Liver (tissue), 9 donors: ENCODE results near the gene PPIL3. TPM values are rescaled to one million over a fixed set of nuclear protein-coding genes. Genes with fewer than 3 reads are reported as not detected.

Experiments
- DNase-seq: peaks from one replicate; pipeline ENCODE4 v3.0.0-alpha.2; 2017; ENCODE audit warnings: low spot score
- H3K27ac ChIP-seq, 2 donors: one replicate each; pipeline ENCODE4 v1.7.0; 2013; ENCODE audit warnings: inconsistent platforms in 2 of 2, low read length in 2 of 2, control low read depth in 1 of 2, low read depth in 1 of 2, mild to moderate bottlenecking in 1 of 2
- H3K27me3 ChIP-seq, 4 donors: one replicate each; pipeline versions ENCODE4 v1.6.1 to v1.7.0; 2013; ENCODE audit warnings: low read length in 3 of 4, inconsistent platforms in 1 of 4, mild to moderate bottlenecking in 1 of 4, moderate library complexity in 1 of 4; ENCODE audit not compliant: control insufficient read depth in 4 of 4, insufficient read depth in 4 of 4
- H3K36me3 ChIP-seq, 4 donors: one replicate each; pipeline versions ENCODE4 v1.6.1 to v1.7.0; 2013; ENCODE audit warnings: low read length in 3 of 4, mild to moderate bottlenecking in 3 of 4, low read depth in 1 of 4, moderate library complexity in 1 of 4; ENCODE audit not compliant: control insufficient read depth in 4 of 4, insufficient read depth in 3 of 4
- H3K4me1 ChIP-seq, 4 donors: one replicate each; pipeline versions ENCODE4 v1.6.1 to v1.7.0; 2013; ENCODE audit warnings: low read length in 3 of 4, mild to moderate bottlenecking in 3 of 4, moderate library complexity in 1 of 4; ENCODE audit not compliant: control insufficient read depth in 4 of 4, insufficient read depth in 4 of 4
- H3K4me3 ChIP-seq, 3 donors: one replicate each; pipeline versions ENCODE4 v1.6.1 to v1.7.0; 2013; ENCODE audit warnings: low read length in 3 of 3, control low read depth in 1 of 3, low read depth in 1 of 3, mild to moderate bottlenecking in 1 of 3
- H3K9ac ChIP-seq, 2 donors: one replicate each; pipeline ENCODE4 v1.7.0; 2013; ENCODE audit warnings: low read length in 2 of 2, mild to moderate bottlenecking in 2 of 2, moderate library complexity in 2 of 2, control low read depth in 1 of 2, low read depth in 1 of 2
- H3K9me3 ChIP-seq, 4 donors: one replicate each; pipeline versions ENCODE4 v1.6.1 to v1.7.0; 2013; ENCODE audit warnings: low read length in 3 of 4; ENCODE audit not compliant: control insufficient read depth in 4 of 4
- ATF3 ChIP-seq: IDR thresholded peaks from 2 replicates; pipeline ENCODE4 v1.6.1; 2016; ENCODE audit warnings: antibody characterized with exemption
- FOXA1 ChIP-seq: IDR thresholded peaks from 2 replicates; pipeline ENCODE4 v1.6.1; 2016; ENCODE audit warnings: antibody characterized with exemption
- FOXA2 ChIP-seq: IDR thresholded peaks from 2 replicates; pipeline ENCODE4 v1.6.1; 2016; ENCODE audit warnings: antibody characterized with exemption
- GABPA ChIP-seq, 2 donors: IDR thresholded peaks in 1 of 2; conservative IDR thresholded peaks in 1 of 2; 2 replicates each; pipeline ENCODE4 v1.6.1; 2016; ENCODE audit warnings: antibody characterized with exemption in 2 of 2, mild to moderate bottlenecking in 1 of 2, moderate library complexity in 1 of 2
- HNF4A ChIP-seq, 2 donors: conservative IDR thresholded peaks; 2 replicates each; pipeline ENCODE4 v1.6.1; 2016; ENCODE audit warnings: antibody characterized with exemption in 2 of 2, mild to moderate bottlenecking in 2 of 2
- HNF4G ChIP-seq: IDR thresholded peaks from 2 replicates; pipeline ENCODE4 v1.6.1; 2016; ENCODE audit warnings: antibody characterized with exemption
- JUND ChIP-seq, 2 donors: IDR thresholded peaks; 2 replicates each; pipeline ENCODE4 v1.6.1; 2016; ENCODE audit warnings: antibody characterized with exemption in 2 of 2
- RAD21 ChIP-seq, 2 donors: IDR thresholded peaks; 2 replicates each; pipeline ENCODE4 v1.6.1; 2016; ENCODE audit warnings: antibody characterized with exemption in 2 of 2, mild to moderate bottlenecking in 2 of 2
- TAF1 ChIP-seq: conservative IDR thresholded peaks from 2 replicates; pipeline ENCODE4 v1.6.1; 2016; ENCODE audit warnings: antibody characterized with exemption, mild to moderate bottlenecking
- YY1 ChIP-seq: IDR thresholded peaks from 2 replicates; pipeline ENCODE4 v1.6.1; 2016; ENCODE audit warnings: antibody characterized with exemption, mild to moderate bottlenecking
- WGBS: extraction: QIAGEN DNeasy Blood & Tissue Kit; methylation state at CpG from one replicate; pipeline ENCODE4 v1.1.7; 2013; 5-methylcytosine and 5-hydroxymethylcytosine counted together
- polyA plus RNA-seq, 2 donors: library from polyadenylated mRNA; stranded (reverse) in 1 of 2; unstranded in 1 of 2; fragments of 200-250 nt in 1 of 2; fragments of >200 nt in 1 of 2; fragmentation: Nextera tagmentation in 1 of 2; extraction: Ambion mirVana in 1 of 2; gene quantifications; one replicate each; pipeline versions ENCODE4 v1.2.1 to v1.2.3, GENCODE V29; 2013 to 2015
- total RNA-seq, 2 donors: library from RNA; depleted of rRNA; stranded (reverse); fragments of >200 nt; gene quantifications; one replicate each; pipeline ENCODE4 v1.2.3, GENCODE V29; 2014
- TF ChIP-seq, protein P1 (sequence below): fragments of 150-350 bp; IDR thresholded peaks from 2 replicates; pipeline ENCODE4 v1.5.1; 2017; ENCODE audit warnings: improper control_type of control experiment, low read depth, low read length; ENCODE audit not compliant: missing input control
- TF ChIP-seq, protein P2 (sequence below): IDR thresholded peaks from 2 replicates; pipeline ENCODE4 v1.6.1; 2016; ENCODE audit warnings: antibody characterized with exemption, mild to moderate bottlenecking
- TF ChIP-seq, protein P3 (sequence below): IDR thresholded peaks from 2 replicates; pipeline ENCODE4 v1.6.1; 2016; ENCODE audit warnings: antibody characterized with exemption
- donor health status: healthy.
- donor health status: healthy.
- donor health status: healthy.
- donor health status: healthy.
- donor health status: healthy.

Gene PPIL3
- total and polyA plus RNA-seq, 4 donors, result 8.6 to 35.4 (median 19.9) TPM

DNA sequence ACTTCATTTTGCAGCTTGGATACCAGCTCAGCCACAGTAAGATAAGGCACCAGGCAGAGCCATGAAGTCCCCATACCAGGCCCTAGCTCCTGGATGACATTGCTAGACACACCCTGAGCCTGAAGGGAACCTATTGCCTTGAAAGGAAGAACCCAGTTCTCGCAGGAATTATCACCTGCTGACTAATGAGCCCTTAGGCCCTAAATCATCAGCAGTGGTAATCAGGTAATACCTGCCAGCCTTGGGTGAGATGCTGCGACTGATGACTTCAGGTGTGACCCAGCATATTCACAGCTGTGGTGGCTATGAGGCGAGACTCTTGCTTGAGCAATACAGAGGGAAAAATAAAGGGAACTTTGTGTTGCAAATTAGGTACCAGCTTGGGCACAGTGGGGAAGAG is 49.4 kb downstream of the PPIL3 start:
- H3K36me3 ChIP-seq, result no peaks in the 10 kb centered on the region
- no peaks in the 10 kb centered on the region for H3K27me3 ChIP-seq
- no peak overlapping the region for H3K4me3 ChIP-seq
- H3K9ac ChIP-seq, result no peak overlapping the region
- H3K9me3 ChIP-seq, result peaks cover 0 to 3% (median 0%) of the 10 kb centered on the region in 4 donors
- DNase-seq, result no peak
- TF ChIP-seq FOXA2 (no peak), GABPA (IDR thresholded peaks at IDR 0.05 in 1 of 2, conservative IDR thresholded peaks at IDR 0.05 in 1 of 2) (no peak)
- peaks cover 0 to 2% (median 2%) of the 10 kb centered on the region in 4 donors for H3K4me1 ChIP-seq
- WGBS, result 94% methylated on average over 3 of the region's 3 CpGs
- H3K27ac ChIP-seq, result no peak overlapping the region

DNA sequence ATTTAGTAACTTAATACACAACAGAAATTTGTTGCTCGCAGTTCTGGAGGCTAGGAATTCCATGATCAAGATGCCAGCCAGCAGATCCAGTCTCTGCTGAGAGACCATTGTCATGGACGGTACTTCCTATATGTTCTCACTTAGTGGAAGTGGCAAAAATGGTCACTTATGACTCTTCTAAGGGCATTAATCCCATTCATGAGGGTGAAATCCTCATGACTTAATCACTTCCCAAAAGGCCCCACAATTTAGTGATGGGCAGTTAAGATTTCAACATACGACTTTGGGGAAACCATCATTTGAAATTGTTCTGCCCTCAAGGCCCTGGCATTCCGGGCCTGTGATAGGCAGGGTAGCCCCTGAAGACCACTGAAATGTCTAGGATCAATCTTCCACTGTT is 54.2 kb downstream of the PPIL3 start:
- peaks cover 0 to 2% (median 2%) of the 10 kb centered on the region in 4 donors for H3K4me1 ChIP-seq
- TF ChIP-seq JUND (IDR thresholded peaks at IDR 0.05) (no peak), TAF1 (no peak), FOXA1 (no peak), YY1 (no peak), ATF3 (no peak), RAD21 (IDR thresholded peaks at IDR 0.05) (no peak), HNF4G (no peak), FOXA2 (no peak), HNF4A (conservative IDR thresholded peaks at IDR 0.05) (no peak)
- TF ChIP-seq, protein P1, sequence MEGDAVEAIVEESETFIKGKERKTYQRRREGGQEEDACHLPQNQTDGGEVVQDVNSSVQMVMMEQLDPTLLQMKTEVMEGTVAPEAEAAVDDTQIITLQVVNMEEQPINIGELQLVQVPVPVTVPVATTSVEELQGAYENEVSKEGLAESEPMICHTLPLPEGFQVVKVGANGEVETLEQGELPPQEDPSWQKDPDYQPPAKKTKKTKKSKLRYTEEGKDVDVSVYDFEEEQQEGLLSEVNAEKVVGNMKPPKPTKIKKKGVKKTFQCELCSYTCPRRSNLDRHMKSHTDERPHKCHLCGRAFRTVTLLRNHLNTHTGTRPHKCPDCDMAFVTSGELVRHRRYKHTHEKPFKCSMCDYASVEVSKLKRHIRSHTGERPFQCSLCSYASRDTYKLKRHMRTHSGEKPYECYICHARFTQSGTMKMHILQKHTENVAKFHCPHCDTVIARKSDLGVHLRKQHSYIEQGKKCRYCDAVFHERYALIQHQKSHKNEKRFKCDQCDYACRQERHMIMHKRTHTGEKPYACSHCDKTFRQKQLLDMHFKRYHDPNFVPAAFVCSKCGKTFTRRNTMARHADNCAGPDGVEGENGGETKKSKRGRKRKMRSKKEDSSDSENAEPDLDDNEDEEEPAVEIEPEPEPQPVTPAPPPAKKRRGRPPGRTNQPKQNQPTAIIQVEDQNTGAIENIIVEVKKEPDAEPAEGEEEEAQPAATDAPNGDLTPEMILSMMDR, result no peak
- TF ChIP-seq, protein P2, sequence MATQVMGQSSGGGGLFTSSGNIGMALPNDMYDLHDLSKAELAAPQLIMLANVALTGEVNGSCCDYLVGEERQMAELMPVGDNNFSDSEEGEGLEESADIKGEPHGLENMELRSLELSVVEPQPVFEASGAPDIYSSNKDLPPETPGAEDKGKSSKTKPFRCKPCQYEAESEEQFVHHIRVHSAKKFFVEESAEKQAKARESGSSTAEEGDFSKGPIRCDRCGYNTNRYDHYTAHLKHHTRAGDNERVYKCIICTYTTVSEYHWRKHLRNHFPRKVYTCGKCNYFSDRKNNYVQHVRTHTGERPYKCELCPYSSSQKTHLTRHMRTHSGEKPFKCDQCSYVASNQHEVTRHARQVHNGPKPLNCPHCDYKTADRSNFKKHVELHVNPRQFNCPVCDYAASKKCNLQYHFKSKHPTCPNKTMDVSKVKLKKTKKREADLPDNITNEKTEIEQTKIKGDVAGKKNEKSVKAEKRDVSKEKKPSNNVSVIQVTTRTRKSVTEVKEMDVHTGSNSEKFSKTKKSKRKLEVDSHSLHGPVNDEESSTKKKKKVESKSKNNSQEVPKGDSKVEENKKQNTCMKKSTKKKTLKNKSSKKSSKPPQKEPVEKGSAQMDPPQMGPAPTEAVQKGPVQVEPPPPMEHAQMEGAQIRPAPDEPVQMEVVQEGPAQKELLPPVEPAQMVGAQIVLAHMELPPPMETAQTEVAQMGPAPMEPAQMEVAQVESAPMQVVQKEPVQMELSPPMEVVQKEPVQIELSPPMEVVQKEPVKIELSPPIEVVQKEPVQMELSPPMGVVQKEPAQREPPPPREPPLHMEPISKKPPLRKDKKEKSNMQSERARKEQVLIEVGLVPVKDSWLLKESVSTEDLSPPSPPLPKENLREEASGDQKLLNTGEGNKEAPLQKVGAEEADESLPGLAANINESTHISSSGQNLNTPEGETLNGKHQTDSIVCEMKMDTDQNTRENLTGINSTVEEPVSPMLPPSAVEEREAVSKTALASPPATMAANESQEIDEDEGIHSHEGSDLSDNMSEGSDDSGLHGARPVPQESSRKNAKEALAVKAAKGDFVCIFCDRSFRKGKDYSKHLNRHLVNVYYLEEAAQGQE, result no peak
- TF ChIP-seq, protein P3, sequence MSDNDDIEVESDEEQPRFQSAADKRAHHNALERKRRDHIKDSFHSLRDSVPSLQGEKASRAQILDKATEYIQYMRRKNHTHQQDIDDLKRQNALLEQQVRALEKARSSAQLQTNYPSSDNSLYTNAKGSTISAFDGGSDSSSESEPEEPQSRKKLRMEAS, result no peak
- WGBS, result 96% methylated on average over 4 of the region's 4 CpGs

DNA sequence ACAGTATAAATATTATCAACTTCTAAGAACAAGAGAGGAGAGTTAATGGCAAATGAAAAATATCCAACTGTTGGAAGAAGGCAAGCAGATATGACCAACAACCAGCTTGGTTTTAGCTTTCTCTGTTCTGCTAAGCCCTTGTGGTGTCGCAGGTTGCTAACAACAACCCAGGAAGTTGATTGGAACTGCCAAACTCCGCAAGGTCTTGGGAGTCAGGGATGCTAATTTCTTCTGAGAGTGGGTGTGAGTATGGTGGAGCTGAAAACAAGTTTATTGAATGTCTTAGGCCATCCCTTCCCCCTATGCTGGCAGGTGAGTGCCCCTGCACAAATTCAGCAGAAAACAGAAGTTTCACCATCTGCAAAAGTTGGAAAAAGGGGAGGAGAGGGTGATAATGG is 59.6 kb downstream of the PPIL3 start:
- no peaks in the 10 kb centered on the region for H3K27me3 ChIP-seq
- no peaks in the 10 kb centered on the region for H3K4me1 ChIP-seq
- no peak overlapping the region for H3K9ac ChIP-seq
- no peak for TF ChIP-seq HNF4A (conservative IDR thresholded peaks at IDR 0.05)
- TF ChIP-seq FOXA1, result no peak
- WGBS, result over 99% methylated on average over 2 of the region's 2 CpGs
- no peak overlapping the region for H3K4me3 ChIP-seq
- peaks cover 0 to 5% (median 2%) of the 10 kb centered on the region in 4 donors for H3K36me3 ChIP-seq
- no peak for DNase-seq
- no peak overlapping the region for H3K27ac ChIP-seq
- no peaks in the 10 kb centered on the region for H3K9me3 ChIP-seq

More for the DNA sequence above, 54.2 kb downstream of the PPIL3 start:
- H3K4me3 ChIP-seq, result no peak overlapping the region
- no peak overlapping the region for H3K9ac ChIP-seq
- DNase-seq, result no peak
- H3K27ac ChIP-seq, result no peak overlapping the region
- H3K36me3 ChIP-seq, result no peaks in the 10 kb centered on the region
- H3K27me3 ChIP-seq, result no peaks in the 10 kb centered on the region
- H3K9me3 ChIP-seq, result peaks cover 0 to 3% (median 0%) of the 10 kb centered on the region in 4 donors
